GM23248 (cell line): ENCODE data around the gene TMEM151B. TPM values are rescaled to one million over a fixed set of nuclear protein-coding genes. Genes with fewer than 3 reads are reported as not detected.
A peak's percentile ranks its signal among the peaks of the same experiment; 100 is the strongest.
"Not testable (repeated sequence)": the region's sequence is repeated elsewhere in the genome, so short reads cannot be mapped to it uniquely, and the experiment has no call there.

ENCODE experiments used
- DNase-seq: peaks from one replicate; pipeline ENCODE4 v3.0.0-alpha.2; 2015
- H2AFZ ChIP-seq: fragments of 200-600 bp; sonication (generic); 2 replicates; pipeline ENCODE4 v1.6.1; 2016; ENCODE audit warnings: antibody characterized with exemption
- H3F3A ChIP-seq: fragments of 200-600 bp; sonication (generic); 2 replicates; pipeline ENCODE4 v1.6.1; 2016; ENCODE audit warnings: mild to moderate bottlenecking, antibody characterized with exemption, mixed run types; ENCODE audit not compliant: insufficient read depth
- H3K27ac ChIP-seq: fragments of 200-600 bp; sonication (generic); 2 replicates; pipeline ENCODE4 v1.5.1; 2016; ENCODE audit warnings: mild to moderate bottlenecking
- H3K27me3 ChIP-seq: fragments of 200-600 bp; sonication (generic); replicated peaks from 2 replicates; pipeline ENCODE4 v1.6.1; 2016; ENCODE audit warnings: mild to moderate bottlenecking; ENCODE audit not compliant: insufficient read depth
- H3K36me3 ChIP-seq: fragments of 200-600 bp; sonication (generic); 2 replicates; pipeline ENCODE4 v1.6.1; 2016; ENCODE audit warnings: low read depth, mild to moderate bottlenecking
- H3K4me1 ChIP-seq: fragments of 200-600 bp; sonication (generic); 2 replicates; pipeline ENCODE4 v1.6.1; 2016; ENCODE audit warnings: mild to moderate bottlenecking; ENCODE audit not compliant: insufficient read depth
- H3K4me2 ChIP-seq: fragments of 200-600 bp; sonication (generic); one replicate; pipeline ENCODE4 v1.6.1; 2016; ENCODE audit warnings: mild to moderate bottlenecking; ENCODE audit not compliant: unreplicated experiment
- H3K4me3 ChIP-seq: fragments of 200-600 bp; sonication (generic); 2 replicates; pipeline ENCODE4 v1.5.1; 2016; ENCODE audit warnings: mild to moderate bottlenecking
- H3K79me2 ChIP-seq: fragments of 200-600 bp; sonication (generic); 2 replicates; pipeline ENCODE4 v1.6.1; 2016; ENCODE audit warnings: mild to moderate bottlenecking; ENCODE audit not compliant: insufficient read depth
- H3K9ac ChIP-seq: fragments of 200-600 bp; sonication (generic); 2 replicates; pipeline ENCODE4 v1.6.1; 2016; ENCODE audit warnings: mild to moderate bottlenecking
- H3K9me2 ChIP-seq: fragments of 200-600 bp; sonication (generic); 2 replicates; pipeline ENCODE4 v1.6.1; 2016; ENCODE audit warnings: mixed run types, mild to moderate bottlenecking, moderate library complexity; ENCODE audit not compliant: insufficient read depth
- H3K9me3 ChIP-seq: fragments of 200-600 bp; sonication (generic); one replicate; pipeline ENCODE4 v1.6.1; 2017; ENCODE audit warnings: low read depth
- H4K20me1 ChIP-seq: fragments of 200-600 bp; sonication (generic); 2 replicates; pipeline ENCODE4 v1.6.0; 2016; ENCODE audit not compliant: insufficient read depth
- EZH2 ChIP-seq: fragments of 200-600 bp; sonication (generic); IDR thresholded peaks from 2 replicates; pipeline ENCODE4 v1.6.1; 2018; ENCODE audit warnings: antibody characterized with exemption, mild to moderate bottlenecking; ENCODE audit not compliant: insufficient read depth, poor library complexity, severe bottlenecking
- EZH2phosphoT487 ChIP-seq: fragments of 200-600 bp; sonication (generic); IDR thresholded peaks from 2 replicates; pipeline ENCODE4 v1.6.1; 2018; ENCODE audit warnings: antibody characterized with exemption, moderate library complexity, mild to moderate bottlenecking, low read depth; ENCODE audit not compliant: insufficient read depth
- WGBS, 2 experiments: methylation state at CpG; one replicate each; pipeline ENCODE4 v1.1.6; 2015 to 2017; ENCODE audit warnings: low lambda C conversion rate in 2 of 2, low coverage in 1 of 2; ENCODE audit errors: missing lambda C conversion rate in 2 of 2; 5-methylcytosine and 5-hydroxymethylcytosine counted together
- in situ Hi-C: fragments of 300-500 bp; cut with MboI; formaldehyde crosslinking; loops from 2 replicates; pipeline ENCODE4 v1.15.0; 2020
- polyA plus RNA-seq: library from polyadenylated mRNA; unstranded; fragments of >200 nt; fragmentation: Nextera tagmentation; extraction: Ambion mirVana; gene quantifications from 2 replicates; pipeline ENCODE4 v1.2.1, GENCODE V29; 2016
- total RNA-seq: library from RNA; depleted of rRNA; stranded (reverse); fragments of >200 nt; shearing (Covaris generic); gene quantifications from 2 replicates; pipeline ENCODE4 v1.2.3, GENCODE V29; 2014

The TMEM151B gene
- total and polyA plus RNA-seq, 2 experiments from 2014 or later: not detected

GRCh38 chr6:44311304-44311703 lies 41.1 kb downstream of the TMEM151B start:
- no peaks in the 10 kb centered on the region for H3K27me3 ChIP-seq
- in situ Hi-C loops: no loop called here
- H3K9me2 ChIP-seq: no peaks in the 10 kb centered on the region
- TF ChIP-seq EZH2 (no peak), EZH2phosphoT487 (no peak)
- WGBS, 2 experiments: 46 to 53% methylated on average over 2 of the region's 2 CpGs
- H3K4me2 ChIP-seq: no peak overlapping the region
- H3F3A ChIP-seq: peaks cover 17% of the 10 kb centered on the region
- no peak overlapping the region for H2AFZ ChIP-seq
- peaks cover 12% of the 10 kb centered on the region; the same call in 1 of the 2 replicates for H3K36me3 ChIP-seq
- H3K27ac ChIP-seq: no peak overlapping the region
- no peaks in the 10 kb centered on the region for H4K20me1 ChIP-seq
- no peak overlapping the region for H3K4me3 ChIP-seq
- no peak for DNase-seq
- peaks cover 9% of the 10 kb centered on the region; the same call in 1 of the 2 replicates for H3K79me2 ChIP-seq
- peaks cover 15% of the 10 kb centered on the region for H3K4me1 ChIP-seq
- no peak overlapping the region for H3K9ac ChIP-seq
- H3K9me3 ChIP-seq: no peaks in the 10 kb centered on the region

- no peak overlapping the region for H2AFZ ChIP-seq
- DNase-seq: no peak
- H3K4me2 ChIP-seq: peak overlapping the region; percentile 77
- peaks cover 12% of the 10 kb centered on the region; the same call in 1 of the 2 replicates for H3K36me3 ChIP-seq
- TF ChIP-seq EZH2phosphoT487 (no peak), EZH2 (no peak)
- in situ Hi-C loops: no loop called here
- WGBS, 2 experiments: 84 to 95% methylated on average over 3 of the region's 3 CpGs
- H3K27ac ChIP-seq: no peak overlapping the region
- H3K9ac ChIP-seq: no peak overlapping the region
- H3K4me1 ChIP-seq: peaks cover 15% of the 10 kb centered on the region
- H3K27me3 ChIP-seq: no peaks in the 10 kb centered on the region
- no peaks in the 10 kb centered on the region for H4K20me1 ChIP-seq
- H3K79me2 ChIP-seq: peaks cover 9% of the 10 kb centered on the region; the same call in 1 of the 2 replicates
- H3K4me3 ChIP-seq: peak overlapping the region; percentile 85
- no peaks in the 10 kb centered on the region for H3K9me3 ChIP-seq
- H3K9me2 ChIP-seq: no peaks in the 10 kb centered on the region
- H3F3A ChIP-seq: peaks cover 17% of the 10 kb centered on the region
Measured at GRCh38 chr6:44311767-44312166, 41.5 kb downstream of the TMEM151B start.

- Histone ChIP-seq H3K4me3 (peak within 1 kb of the TSS; percentile 85), H3K36me3 (peaks cover 12% of the 10 kb centered on the region; the same call in 1 of the 2 replicates), H3K9me2 (no peaks in the 10 kb centered on the region), H3K79me2 (peaks cover 9% of the 10 kb centered on the region; the same call in 1 of the 2 replicates), H3K4me2 (peak within 1 kb of the TSS; percentile 77), H3K27ac (peak within 1 kb of the TSS; percentile 57), H3F3A (peaks cover 17% of the 10 kb centered on the region), H3K9ac (peak within 1 kb of the TSS; percentile 93), H2AFZ (peak within 1 kb of the TSS; percentile 89), H3K9me3 (no peaks in the 10 kb centered on the region), H3K4me1 (peaks cover 15% of the 10 kb centered on the region), H3K27me3 (peaks cover 5% of the 10 kb centered on the region; the same call in 1 of the 2 replicates), H4K20me1 (no peaks in the 10 kb centered on the region)
- in situ Hi-C loops: no loop called here
- DNase-seq: peak; percentile 88
- TF ChIP-seq EZH2 (no peak), EZH2phosphoT487 (no peak)
- WGBS, 2 experiments: 1 to 2% methylated on average over 52 of the region's 52 CpGs
Measured at GRCh38 chr6:44312901-44313788, 42.9 kb downstream of the TMEM151B start, which contains the start of gene AARS2. AARS2 (minus strand) TSS chr6:44313347; CDS start chr6:44313323, 24 bp downstream.

- Histone ChIP-seq H3F3A (peaks cover 13% of the 10 kb centered on the region), H3K36me3 (peaks cover 11% of the 10 kb centered on the region; the same call in 1 of the 2 replicates), H3K27me3 (peaks cover 17% of the 10 kb centered on the region)
- DNase-seq, H2AFZ ChIP-seq, H4K20me1 ChIP-seq, H3K4me3 ChIP-seq, H3K27ac ChIP-seq, in situ Hi-C loops, H3K79me2 ChIP-seq, H3K4me1 ChIP-seq, H3K9me3 ChIP-seq, H3K9ac ChIP-seq, H3K9me2 ChIP-seq, H3K4me2 ChIP-seq: not testable (repeated sequence)
- WGBS, 2 experiments: 71 to 80% methylated on average over 8 of the region's 8 CpGs
Measured at GRCh38 chr6:44314657-44315056, 44.4 kb downstream of the TMEM151B start.
